GM18511 (cell line): ENCODE measurements around the gene NBPF15.
"Not testable (repeated sequence)": the region's sequence is repeated elsewhere in the genome, so short reads cannot be mapped to it uniquely, and the experiment has no call there.

ENCODE experiments used
- ATAC-seq: cut with Tn5 transposase; IDR thresholded peaks from one replicate; pipeline ENCODE4 v1.9.1; 2021; ENCODE audit warnings: mild to moderate bottlenecking, moderate library complexity; ENCODE audit not compliant: unreplicated experiment

NBPF15 gene

GRCh38 chr1:144461136-144461759 lies at the start of gene NBPF15:
NBPF15 (minus strand) TSS chr1:144461669; CDS start chr1:144440003, 21,666 bp downstream.
- ATAC-seq: peak; percentile 99

- ATAC-seq: not testable (repeated sequence)
Measured at GRCh38 chr1:144496429-144496828, 35.0 kb upstream of the NBPF15 start.

GRCh38 chr1:144494130-144494529 lies 32.7 kb upstream of the NBPF15 start:
- ATAC-seq: not testable (repeated sequence)

GRCh38 chr1:144490394-144490793 lies 28.9 kb upstream of the NBPF15 start:
- ATAC-seq: not testable (repeated sequence)

GRCh38 chr1:144487002-144487401 lies 25.5 kb upstream of the NBPF15 start:
- not testable (repeated sequence) for ATAC-seq

GRCh38 chr1:144485048-144485993 lies 23.9 kb upstream of the NBPF15 start:
- ATAC-seq: not testable (repeated sequence)

- ATAC-seq: not testable (repeated sequence)
Measured at GRCh38 chr1:144473897-144474296, 12.4 kb upstream of the NBPF15 start.

GRCh38 chr1:144471434-144471833 lies 10.0 kb upstream of the NBPF15 start:
- ATAC-seq: not testable (repeated sequence)

GRCh38 chr1:144461778-144462177 lies 309 bp upstream of the NBPF15 start:
- peak; percentile 29 for ATAC-seq

GRCh38 chr1:144460686-144461085 lies 783 bp downstream of the NBPF15 start:
- peak; percentile 53 for ATAC-seq

- ATAC-seq: not testable (repeated sequence)
Measured at GRCh38 chr1:144442402-144442801, 19.1 kb downstream of the NBPF15 start.

- not testable (repeated sequence) for ATAC-seq
Measured at GRCh38 chr1:144439737-144440136, 21.7 kb downstream of the NBPF15 start.

- ATAC-seq: not testable (repeated sequence)
Measured at GRCh38 chr1:144418891-144419694, 42.4 kb downstream of the NBPF15 start.

- not testable (repeated sequence) for ATAC-seq
Measured at GRCh38 chr1:144413404-144414118, 47.9 kb downstream of the NBPF15 start.

GRCh38 chr1:144412491-144413403 lies 48.7 kb downstream of the NBPF15 start:
- peak; percentile 88 for ATAC-seq

GRCh38 chr1:144412068-144412471 lies 49.4 kb downstream of the NBPF15 start:
- ATAC-seq: peak; percentile 54

GRCh38 chr1:144402807-144403206 lies 58.7 kb downstream of the NBPF15 start:
- ATAC-seq: not testable (repeated sequence)

- not testable (repeated sequence) for ATAC-seq
Measured at GRCh38 chr1:144371651-144372050, 89.8 kb downstream of the NBPF15 start.
